ENCODE results near the gene CORO2B.

Gene CORO2B

DNA sequence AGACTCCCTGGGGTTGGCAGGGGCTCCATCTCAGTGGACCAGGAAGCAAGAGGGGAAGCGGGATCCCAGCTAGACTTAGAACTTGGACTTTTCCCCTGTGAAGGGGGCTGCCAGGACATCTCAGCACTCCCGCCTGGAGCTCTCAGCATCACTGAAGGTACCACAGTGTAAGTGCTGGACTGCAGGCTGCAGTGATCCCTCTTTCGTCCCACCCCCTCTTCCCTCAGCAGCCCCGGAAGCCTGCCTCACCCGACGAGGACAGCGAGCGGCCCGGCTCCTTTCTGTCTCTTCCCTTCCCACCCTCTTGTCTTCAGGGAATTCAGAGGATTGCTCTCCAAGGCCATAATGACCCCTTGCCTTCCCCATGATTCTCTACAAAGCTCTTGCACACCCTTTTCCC lies 147.5 kb downstream of the CORO2B start:
- Histone ChIP-seq H3K36me3 (ENCODE audit: insufficient read depth, insufficient read length, low read length) (no peaks in the 10 kb centered on the region), H3K4me1 (ENCODE audit: insufficient read depth, insufficient read length) (peaks cover 10% of the 10 kb centered on the region), H3K9me3 (ENCODE audit: insufficient read depth, low read length) (no peaks in the 10 kb centered on the region), H3K27me3 (ENCODE audit: insufficient read depth, insufficient read length) (peaks cover 4% of the 10 kb centered on the region), H3K4me3 (ENCODE audit: insufficient read length, low read depth) (no peak overlapping the region), H3K9ac (ENCODE audit: insufficient read length, low read depth) (no peak overlapping the region)
- TF ChIP-seq ZNF274 (IDR thresholded peaks at IDR 0.05; ENCODE audit: low read depth, low read length) (no peak), SUZ12 (IDR thresholded peaks at IDR 0.05; ENCODE audit: extremely low read depth, insufficient read depth, insufficient read length) (no peak), YY1 (IDR thresholded peaks at IDR 0.05; ENCODE audit: insufficient read depth, insufficient read length) (no peak)
- DNase-seq (ENCODE audit: low read depth, low spot score) = no peak

- Histone ChIP-seq H3K9ac (ENCODE audit: insufficient read length, low read depth) (no peak overlapping the region), H3K4me3 (ENCODE audit: insufficient read length, low read depth) (no peak overlapping the region), H3K36me3 (ENCODE audit: insufficient read depth, insufficient read length, low read length) (no peaks in the 10 kb centered on the region), H3K27me3 (ENCODE audit: insufficient read depth, insufficient read length) (peaks cover 4% of the 10 kb centered on the region), H3K4me1 (ENCODE audit: insufficient read depth, insufficient read length) (peaks cover 16% of the 10 kb centered on the region), H3K9me3 (ENCODE audit: insufficient read depth, low read length) (no peaks in the 10 kb centered on the region)
- DNase-seq (ENCODE audit: low read depth, low spot score) = no peak
- TF ChIP-seq YY1 (IDR thresholded peaks at IDR 0.05; ENCODE audit: insufficient read depth, insufficient read length) (no peak), SUZ12 (IDR thresholded peaks at IDR 0.05; ENCODE audit: extremely low read depth, insufficient read depth, insufficient read length) (no peak), ZNF274 (IDR thresholded peaks at IDR 0.05; ENCODE audit: low read depth, low read length) (no peak)
Measured at GRCh38 chr15:68729789-68730411, 151.1 kb downstream of the CORO2B start.

- peaks cover 4% of the 10 kb centered on the region for H3K27me3 ChIP-seq (ENCODE audit: insufficient read depth, insufficient read length)
- H3K36me3 ChIP-seq (ENCODE audit: insufficient read depth, insufficient read length, low read length) = no peaks in the 10 kb centered on the region
- no peak overlapping the region for H3K9ac ChIP-seq (ENCODE audit: insufficient read length, low read depth)
- no peak overlapping the region for H3K4me3 ChIP-seq (ENCODE audit: insufficient read length, low read depth)
- TF ChIP-seq ZNF274 (IDR thresholded peaks at IDR 0.05; ENCODE audit: low read depth, low read length) = no peak
- TF ChIP-seq YY1 (IDR thresholded peaks at IDR 0.05; ENCODE audit: insufficient read depth, insufficient read length) = no peak
- no peak for TF ChIP-seq SUZ12 (IDR thresholded peaks at IDR 0.05; ENCODE audit: extremely low read depth, insufficient read depth, insufficient read length)
- peak; percentile 55 for DNase-seq (ENCODE audit: low read depth, low spot score)
- H3K9me3 ChIP-seq (ENCODE audit: insufficient read depth, low read length) = no peaks in the 10 kb centered on the region
- H3K4me1 ChIP-seq (ENCODE audit: insufficient read depth, insufficient read length) = peaks cover 16% of the 10 kb centered on the region
Measured at GRCh38 chr15:68730471-68730919, 151.7 kb downstream of the CORO2B start.

- TF ChIP-seq YY1 (IDR thresholded peaks at IDR 0.05; ENCODE audit: insufficient read depth, insufficient read length) = no peak
- no peak for TF ChIP-seq ZNF274 (IDR thresholded peaks at IDR 0.05; ENCODE audit: low read depth, low read length)
- no peak for TF ChIP-seq SUZ12 (IDR thresholded peaks at IDR 0.05; ENCODE audit: extremely low read depth, insufficient read depth, insufficient read length)
- Histone ChIP-seq H3K4me1 (ENCODE audit: insufficient read depth, insufficient read length) (peaks cover 16% of the 10 kb centered on the region), H3K9ac (ENCODE audit: insufficient read length, low read depth) (no peak overlapping the region), H3K4me3 (ENCODE audit: insufficient read length, low read depth) (no peak overlapping the region), H3K36me3 (ENCODE audit: insufficient read depth, insufficient read length, low read length) (no peaks in the 10 kb centered on the region), H3K9me3 (ENCODE audit: insufficient read depth, low read length) (no peaks in the 10 kb centered on the region), H3K27me3 (ENCODE audit: insufficient read depth, insufficient read length) (peaks cover 4% of the 10 kb centered on the region)
- no peak for DNase-seq (ENCODE audit: low read depth, low spot score)
Measured at GRCh38 chr15:68730976-68731897, 152.4 kb downstream of the CORO2B start.

DNA sequence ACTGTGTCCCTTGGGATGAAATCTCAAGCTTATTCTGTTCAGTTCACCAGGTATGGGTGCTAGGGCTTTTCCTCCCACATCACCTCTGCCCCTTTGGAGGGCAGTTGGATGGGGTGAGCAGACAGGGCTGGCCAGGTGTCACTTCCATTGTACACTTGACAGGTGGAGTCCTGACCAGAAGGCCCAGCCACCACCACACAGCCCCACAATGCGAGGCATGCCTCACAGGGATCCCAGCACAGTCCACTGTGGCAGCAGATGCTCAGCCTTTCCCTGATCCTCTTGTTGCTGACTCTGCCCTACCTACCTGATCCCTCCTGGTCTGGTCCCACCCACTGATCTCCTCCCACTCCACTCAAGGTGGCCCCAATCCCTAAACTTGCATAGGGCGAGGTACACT lies 153.7 kb downstream of the CORO2B start:
- DNase-seq (ENCODE audit: low read depth, low spot score) = no peak
- TF ChIP-seq ZNF274 (IDR thresholded peaks at IDR 0.05; ENCODE audit: low read depth, low read length) = no peak
- TF ChIP-seq SUZ12 (IDR thresholded peaks at IDR 0.05; ENCODE audit: extremely low read depth, insufficient read depth, insufficient read length) = no peak
- TF ChIP-seq YY1 (IDR thresholded peaks at IDR 0.05; ENCODE audit: insufficient read depth, insufficient read length) = no peak
- H3K4me3 ChIP-seq (ENCODE audit: insufficient read length, low read depth) = no peak overlapping the region
- H3K36me3 ChIP-seq (ENCODE audit: insufficient read depth, insufficient read length, low read length) = no peaks in the 10 kb centered on the region
- no peaks in the 10 kb centered on the region for H3K27me3 ChIP-seq (ENCODE audit: insufficient read depth, insufficient read length)
- no peak overlapping the region for H3K9ac ChIP-seq (ENCODE audit: insufficient read length, low read depth)
- H3K4me1 ChIP-seq (ENCODE audit: insufficient read depth, insufficient read length) = peaks cover 16% of the 10 kb centered on the region
- no peaks in the 10 kb centered on the region for H3K9me3 ChIP-seq (ENCODE audit: insufficient read depth, low read length)

GRCh38 chr15:68733666-68734065 lies 154.9 kb downstream of the CORO2B start:
- Histone ChIP-seq H3K9ac (ENCODE audit: insufficient read length, low read depth) (no peak overlapping the region), H3K36me3 (ENCODE audit: insufficient read depth, insufficient read length, low read length) (no peaks in the 10 kb centered on the region), H3K4me3 (ENCODE audit: insufficient read length, low read depth) (no peak overlapping the region), H3K4me1 (ENCODE audit: insufficient read depth, insufficient read length) (peaks cover 16% of the 10 kb centered on the region), H3K27me3 (ENCODE audit: insufficient read depth, insufficient read length) (no peaks in the 10 kb centered on the region), H3K9me3 (ENCODE audit: insufficient read depth, low read length) (no peaks in the 10 kb centered on the region)
- no peak for DNase-seq (ENCODE audit: low read depth, low spot score)
- TF ChIP-seq YY1 (IDR thresholded peaks at IDR 0.05; ENCODE audit: insufficient read depth, insufficient read length) = no peak
- TF ChIP-seq ZNF274 (IDR thresholded peaks at IDR 0.05; ENCODE audit: low read depth, low read length) = no peak
- no peak for TF ChIP-seq SUZ12 (IDR thresholded peaks at IDR 0.05; ENCODE audit: extremely low read depth, insufficient read depth, insufficient read length)

DNA sequence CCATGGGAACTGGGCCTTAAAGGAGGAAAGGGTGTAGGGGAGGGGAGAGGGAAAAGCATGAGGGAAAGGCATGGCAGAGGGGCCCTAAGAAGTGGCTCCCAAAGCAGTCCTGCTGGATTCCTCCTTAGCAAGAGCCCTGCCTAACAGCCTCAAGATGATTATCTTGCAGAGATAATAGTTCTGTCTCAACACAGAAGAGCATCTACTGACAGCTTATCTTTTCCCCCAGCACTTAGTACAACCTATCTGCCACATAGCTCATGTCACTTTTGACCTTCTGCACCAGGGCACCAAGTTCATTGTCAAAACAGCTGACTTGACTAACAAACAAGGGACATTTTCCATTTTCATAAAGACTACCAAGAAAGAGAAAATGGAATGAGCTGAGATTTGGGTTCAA lies 155.6 kb downstream of the CORO2B start:
- DNase-seq (ENCODE audit: low read depth, low spot score) = no peak
- H3K36me3 ChIP-seq (ENCODE audit: insufficient read depth, insufficient read length, low read length) = no peaks in the 10 kb centered on the region
- peaks cover 16% of the 10 kb centered on the region for H3K4me1 ChIP-seq (ENCODE audit: insufficient read depth, insufficient read length)
- H3K27me3 ChIP-seq (ENCODE audit: insufficient read depth, insufficient read length) = no peaks in the 10 kb centered on the region
- TF ChIP-seq YY1 (IDR thresholded peaks at IDR 0.05; ENCODE audit: insufficient read depth, insufficient read length) (no peak), SUZ12 (IDR thresholded peaks at IDR 0.05; ENCODE audit: extremely low read depth, insufficient read depth, insufficient read length) (no peak), ZNF274 (IDR thresholded peaks at IDR 0.05; ENCODE audit: low read depth, low read length) (no peak)
- no peak overlapping the region for H3K9ac ChIP-seq (ENCODE audit: insufficient read length, low read depth)
- H3K4me3 ChIP-seq (ENCODE audit: insufficient read length, low read depth) = no peak overlapping the region
- H3K9me3 ChIP-seq (ENCODE audit: insufficient read depth, low read length) = no peaks in the 10 kb centered on the region

Measured in NT2/D1 (cell line).